NCI-H460 (cell line): ENCODE data around the gene LGALS3. TPM values are rescaled to one million over a fixed set of nuclear protein-coding genes. Genes with fewer than 3 reads are reported as not detected.
A peak's percentile ranks its signal among the peaks of the same experiment; 100 is the strongest.

Experiments used
- DNase-seq: peaks from one replicate; pipeline ENCODE4 v3.0.0-alpha.2; 2016; ENCODE audit warnings: low read depth; ENCODE audit errors: extremely low read depth
- total RNA-seq: library from RNA; depleted of rRNA; stranded (reverse); fragments of >200 nt; shearing (Covaris generic); gene quantifications from 2 replicates; pipeline ENCODE4 v1.2.3, GENCODE V29; 2014

The LGALS3 gene
- total RNA-seq, 1 experiment from 2014 or later = 1,155 TPM

DNA sequence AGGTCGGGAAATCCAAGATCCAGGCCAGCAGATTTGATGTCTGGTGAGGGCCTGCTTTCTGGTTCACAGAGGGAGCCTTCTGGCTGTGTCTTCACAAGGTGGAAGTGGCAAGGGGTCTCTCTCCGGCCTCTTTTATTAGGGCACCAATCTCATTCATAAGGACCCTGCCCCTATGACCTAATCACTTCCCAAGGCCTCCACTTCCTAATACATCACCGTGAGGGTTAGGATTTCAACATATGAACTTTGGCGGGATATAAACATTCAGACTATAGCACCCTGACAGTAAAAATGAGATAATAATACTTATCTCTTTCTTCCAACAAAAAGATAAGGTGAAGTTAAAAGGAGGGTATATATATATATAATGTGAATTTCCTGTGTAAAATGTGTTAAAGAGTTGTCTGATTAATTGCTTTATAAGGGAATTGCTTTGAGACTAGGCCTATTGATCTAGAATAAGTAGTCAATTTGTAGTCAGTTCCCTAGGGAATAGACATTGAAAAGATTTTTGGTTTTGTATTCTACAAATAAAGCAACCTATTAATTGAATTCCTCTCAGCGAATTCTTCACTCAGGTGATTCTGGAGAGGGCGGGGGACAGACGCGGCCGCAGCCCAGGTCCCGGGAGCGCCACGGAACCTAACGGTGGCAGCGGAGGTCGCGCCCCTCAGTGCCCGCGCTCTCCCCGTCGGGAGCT lies 516 bp upstream of the LGALS3 start:
- DNase-seq = no peak

DNA sequence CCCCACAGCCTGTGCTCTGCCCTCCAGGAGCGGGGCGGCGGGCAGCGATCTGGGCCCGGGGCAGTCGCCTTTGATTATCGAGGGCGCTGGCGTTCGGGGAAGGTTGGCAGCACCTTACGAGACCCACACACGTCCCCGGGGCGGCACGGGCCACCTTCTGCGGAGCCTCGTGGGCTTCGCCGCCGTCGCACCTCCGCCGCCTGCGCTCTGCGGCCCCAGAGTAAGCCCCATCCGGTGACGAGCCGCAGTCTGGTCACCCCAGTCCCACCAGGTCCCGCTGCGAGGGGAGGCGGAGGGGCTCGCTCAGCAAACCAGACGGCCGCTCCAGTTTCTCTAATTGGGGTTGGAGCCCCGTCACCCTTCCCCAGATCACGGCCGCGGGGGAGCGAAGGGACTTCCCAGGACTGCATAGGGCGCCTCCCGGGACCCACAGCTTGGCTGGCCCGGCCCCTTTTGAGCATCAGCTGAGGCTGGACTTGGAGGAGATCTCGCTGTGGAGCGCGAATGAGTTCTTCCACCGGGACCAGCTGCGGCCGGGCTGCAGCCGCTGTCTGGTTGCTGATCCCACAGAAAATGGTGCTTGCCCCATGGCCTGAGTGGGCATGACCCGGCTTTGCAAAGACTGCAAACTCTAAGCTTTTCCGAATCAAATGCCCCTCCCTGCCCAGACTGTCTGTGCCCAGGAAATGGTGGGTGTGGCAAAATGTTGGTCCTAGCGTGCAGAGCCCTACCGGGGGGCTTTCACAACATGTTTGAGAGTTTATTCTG lies 560 bp downstream of the LGALS3 start:
- no peak for DNase-seq

DNA sequence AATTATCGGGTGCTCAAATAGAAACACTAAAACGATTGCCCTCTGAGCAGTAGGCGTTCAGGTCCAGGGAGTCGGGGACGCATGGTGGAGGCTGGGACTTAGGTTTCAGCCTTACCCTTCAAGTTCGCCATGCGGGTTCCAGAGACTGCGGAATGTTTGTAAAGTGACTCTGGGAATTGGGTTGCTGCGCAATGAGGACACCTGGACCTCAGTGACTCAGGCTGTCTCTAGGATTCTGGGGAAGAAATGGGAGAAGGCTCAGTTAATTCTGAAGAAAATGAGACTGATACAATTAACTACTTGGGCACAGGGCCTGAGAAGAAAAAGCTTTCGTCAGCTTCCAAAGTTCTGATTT lies 1.1 kb downstream of the LGALS3 start:
- no peak for DNase-seq

DNA sequence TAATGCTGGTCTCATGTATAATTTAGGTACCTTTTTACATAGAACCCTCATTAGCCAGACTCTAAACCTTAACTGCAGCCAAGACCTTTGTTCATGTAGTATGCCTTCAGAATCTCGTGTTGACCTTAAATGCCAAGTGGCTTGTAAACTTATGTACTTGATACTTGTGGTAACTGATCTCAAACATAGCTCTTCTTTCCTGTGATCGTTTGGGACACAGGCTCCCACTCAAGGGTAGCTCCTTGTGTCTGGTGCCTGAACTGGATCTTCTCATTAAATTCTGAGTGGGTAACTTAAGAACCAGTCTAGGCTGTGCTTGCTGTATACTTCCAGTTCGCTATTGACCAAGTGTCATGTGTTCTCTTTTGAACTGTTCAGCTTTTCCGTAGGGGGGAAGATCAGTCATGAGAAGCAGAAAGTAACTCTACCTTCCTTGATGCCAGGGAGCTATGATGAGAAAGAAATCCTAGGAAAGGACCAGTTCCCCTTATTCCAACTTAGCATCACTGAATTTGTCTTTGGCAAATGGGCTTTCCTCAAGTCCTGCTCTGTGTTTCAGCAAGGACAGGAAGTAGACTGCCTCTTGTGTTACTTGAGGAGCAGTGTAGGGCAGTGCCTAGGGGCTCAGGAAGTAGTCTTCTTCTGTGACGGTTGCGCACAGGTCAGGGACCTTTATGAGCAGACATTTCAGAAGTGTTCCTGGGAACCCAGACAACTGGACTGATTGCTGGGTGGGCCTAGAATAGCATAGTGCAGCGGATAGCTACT lies 2.5 kb downstream of the LGALS3 start:
- DNase-seq = peak; percentile 64

DNA sequence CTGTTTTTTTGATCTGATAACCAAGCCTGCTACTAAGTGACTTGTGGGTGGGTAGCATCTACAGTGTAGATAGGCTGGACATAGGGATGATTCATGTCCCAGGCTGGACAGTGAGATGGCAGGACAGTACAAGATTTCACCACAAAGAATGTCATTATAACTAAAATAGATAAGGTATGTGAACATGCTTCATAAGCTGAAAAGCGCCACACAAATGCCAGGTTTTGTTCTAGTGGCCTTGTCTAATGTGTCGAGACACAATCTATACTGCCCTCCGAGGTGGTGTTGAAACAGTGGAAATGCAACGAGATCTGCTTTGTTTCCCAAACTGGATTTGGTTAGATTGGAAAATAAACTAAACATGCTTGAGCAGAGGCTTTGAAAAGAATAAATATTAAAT lies 4.4 kb downstream of the LGALS3 start:
- DNase-seq = no peak

DNA sequence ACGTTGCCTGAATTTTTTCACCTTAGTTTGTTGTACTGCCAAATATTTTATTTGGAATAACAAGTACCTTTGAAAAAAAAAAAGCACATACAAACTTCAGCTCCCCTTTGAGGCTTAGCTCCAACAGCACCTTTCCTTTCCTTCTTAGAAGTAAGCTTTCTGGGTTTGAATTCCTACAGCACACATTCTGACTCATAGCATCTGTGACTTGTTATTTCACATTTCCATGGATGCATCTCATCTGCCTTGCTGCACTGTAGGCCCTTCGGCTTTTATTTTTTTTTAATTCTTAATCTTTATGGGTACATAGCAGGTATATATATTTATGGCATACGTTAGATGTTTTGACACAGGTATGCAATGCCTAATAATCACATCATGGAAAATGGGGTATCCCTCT lies 7.2 kb downstream of the LGALS3 start:
- no peak for DNase-seq

DNA sequence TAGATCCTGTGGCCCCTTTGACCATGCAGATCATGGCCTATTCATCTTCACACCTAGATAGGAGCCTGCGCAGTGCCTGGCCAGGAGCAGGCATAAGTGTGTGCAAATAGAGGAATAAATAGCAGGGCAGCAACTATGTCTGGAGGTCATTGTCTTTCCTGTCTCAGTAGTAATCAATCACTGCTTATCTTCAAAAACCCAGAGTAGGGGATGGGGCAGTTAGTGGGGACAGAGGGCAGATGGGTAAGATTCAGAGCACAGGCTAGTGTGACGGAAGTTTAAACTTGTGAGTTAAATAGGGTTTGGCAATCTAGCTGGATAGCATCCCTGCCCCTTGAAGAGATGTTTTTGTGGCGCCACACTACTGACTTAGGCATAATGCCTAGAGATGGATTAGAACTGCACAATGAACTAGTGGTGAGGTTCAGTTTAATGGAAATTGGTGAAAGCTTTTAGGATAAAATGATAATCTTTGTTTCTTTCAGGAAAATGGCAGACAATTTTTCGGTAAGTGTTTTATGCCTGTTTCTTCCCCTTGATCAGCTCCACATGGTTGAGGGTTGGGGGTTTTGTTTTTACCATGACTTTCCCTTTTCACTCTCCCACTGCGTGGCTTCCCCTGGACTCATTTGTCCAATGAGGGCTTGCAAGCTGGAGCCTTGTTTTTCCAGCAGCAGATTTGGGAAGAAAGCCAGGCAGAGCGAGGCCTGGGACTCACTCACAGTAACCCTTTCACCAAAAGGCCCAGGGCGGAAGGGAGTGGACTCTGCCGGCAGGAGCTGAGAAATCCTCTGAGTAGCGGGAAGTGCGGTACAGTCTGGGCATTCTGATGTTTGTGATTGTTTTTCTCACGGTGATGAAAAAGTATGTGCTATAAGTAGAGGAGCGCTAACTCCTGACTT lies 8.1 kb downstream of the LGALS3 start:
- no peak for DNase-seq

DNA sequence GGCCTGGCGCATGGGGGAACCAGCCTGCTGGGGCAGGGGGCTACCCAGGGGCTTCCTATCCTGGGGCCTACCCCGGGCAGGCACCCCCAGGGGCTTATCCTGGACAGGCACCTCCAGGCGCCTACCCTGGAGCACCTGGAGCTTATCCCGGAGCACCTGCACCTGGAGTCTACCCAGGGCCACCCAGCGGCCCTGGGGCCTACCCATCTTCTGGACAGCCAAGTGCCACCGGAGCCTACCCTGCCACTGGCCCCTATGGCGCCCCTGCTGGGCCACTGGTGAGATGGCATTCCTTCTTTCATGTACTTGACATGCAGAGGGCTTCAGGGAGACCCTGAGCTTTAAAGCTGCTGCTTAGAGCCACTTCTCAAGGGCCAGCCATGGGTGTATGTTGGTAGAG lies 9.0 kb downstream of the LGALS3 start:
- DNase-seq = no peak

DNA sequence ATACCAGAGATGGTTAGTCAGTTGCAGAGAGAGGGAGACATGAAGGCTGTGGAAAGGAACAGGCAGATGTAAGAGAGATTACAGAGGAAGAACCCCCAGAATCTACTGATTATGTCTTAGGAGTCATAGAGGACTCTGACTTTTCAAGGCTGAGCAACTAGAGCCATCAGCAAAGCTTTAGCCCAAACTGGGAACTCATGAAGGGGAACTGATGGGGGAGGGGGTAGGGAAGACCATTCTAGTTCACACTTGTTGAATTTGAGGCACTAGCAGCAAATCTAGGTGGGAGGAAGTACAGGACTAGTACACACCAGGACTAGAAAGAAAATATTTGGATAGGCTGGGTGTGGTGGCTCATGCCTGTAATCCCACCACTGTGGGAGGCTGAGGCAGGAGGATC lies 10.1 kb downstream of the LGALS3 start:
- no peak for DNase-seq

DNA sequence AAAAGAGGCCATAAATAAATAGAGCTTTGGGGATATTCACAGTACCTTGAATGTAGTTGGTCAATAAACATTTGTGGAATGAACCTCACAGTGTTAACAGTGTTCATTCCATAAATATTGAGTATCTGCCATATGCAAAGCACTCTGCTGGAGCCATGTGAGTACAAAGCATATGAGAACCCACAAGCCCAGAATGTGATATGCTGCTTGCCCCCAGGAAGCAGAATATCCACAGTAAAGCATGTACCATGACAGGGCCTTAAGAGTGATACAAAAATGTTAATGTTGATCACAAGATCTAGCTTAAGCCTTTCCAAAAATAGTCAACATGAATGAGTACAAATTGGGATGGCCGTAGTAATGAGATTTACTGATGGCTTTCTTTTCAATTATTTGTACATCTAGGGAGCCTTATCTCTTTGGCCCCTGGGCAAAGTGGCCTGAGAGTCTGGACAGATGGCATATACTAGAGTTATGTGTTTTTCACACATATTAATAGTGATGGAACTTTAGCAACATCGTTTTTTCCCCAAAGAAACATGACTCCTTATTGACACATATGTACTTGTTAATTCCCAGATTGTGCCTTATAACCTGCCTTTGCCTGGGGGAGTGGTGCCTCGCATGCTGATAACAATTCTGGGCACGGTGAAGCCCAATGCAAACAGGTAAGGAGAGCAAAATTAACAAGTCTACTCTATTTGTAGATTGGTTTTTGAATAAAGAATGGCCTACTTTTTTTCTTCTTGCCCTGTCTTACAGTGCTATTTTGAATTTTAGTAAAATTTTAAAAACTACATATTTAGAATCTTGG lies 10.9 kb downstream of the LGALS3 start:
- DNase-seq = no peak

DNA sequence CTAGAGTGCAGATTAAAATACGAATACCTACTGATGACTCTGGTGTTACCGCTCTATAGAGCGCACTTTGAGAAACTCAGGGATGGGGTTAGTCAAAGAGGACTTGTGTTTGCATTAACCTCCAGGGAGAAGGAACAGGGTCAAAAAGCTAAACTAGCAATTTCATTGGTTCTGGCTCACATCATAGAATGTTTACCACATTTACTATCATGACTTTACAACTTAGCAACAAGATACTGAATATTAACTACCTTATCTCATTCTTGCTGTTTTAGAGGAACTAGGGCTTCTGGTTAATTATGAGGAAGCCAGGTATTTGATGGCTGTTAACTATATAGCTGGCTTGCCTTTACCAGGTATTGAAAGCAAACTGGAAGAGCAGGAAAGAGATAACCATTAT lies 12.8 kb downstream of the LGALS3 start:
- DNase-seq = no peak

DNA sequence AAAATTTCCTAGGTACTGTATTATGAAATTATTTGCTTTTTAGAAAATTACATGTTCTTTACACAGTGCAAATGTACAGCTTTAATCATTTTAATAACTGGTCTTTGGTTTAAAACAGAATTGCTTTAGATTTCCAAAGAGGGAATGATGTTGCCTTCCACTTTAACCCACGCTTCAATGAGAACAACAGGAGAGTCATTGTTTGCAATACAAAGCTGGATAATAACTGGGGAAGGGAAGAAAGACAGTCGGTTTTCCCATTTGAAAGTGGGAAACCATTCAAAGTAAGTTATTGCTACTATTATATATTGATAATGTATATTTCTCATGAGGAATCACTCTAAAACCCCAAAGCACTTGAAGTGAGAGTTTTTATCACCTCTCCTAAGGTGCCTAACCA lies 13.4 kb downstream of the LGALS3 start:
- DNase-seq = no peak

DNA sequence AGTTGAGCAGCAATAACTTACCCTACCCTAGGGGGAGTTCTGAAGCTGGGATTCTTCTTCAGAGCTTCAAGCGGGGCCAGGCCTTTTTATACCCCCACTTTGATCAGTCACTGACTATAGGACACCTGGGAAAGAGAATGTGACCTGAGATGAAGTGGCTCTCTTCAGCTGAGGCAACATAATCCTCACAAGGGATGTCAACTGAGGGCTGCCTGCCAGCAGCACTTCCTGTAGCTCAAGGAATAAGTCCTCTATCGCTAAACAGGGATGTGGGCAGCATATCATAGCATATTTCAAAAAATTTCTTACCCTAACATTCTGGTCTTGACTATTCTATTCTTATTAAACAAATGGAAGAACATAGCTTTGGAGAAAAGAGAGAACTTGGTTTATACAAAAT lies 17.4 kb downstream of the LGALS3 start:
- no peak for DNase-seq

DNA sequence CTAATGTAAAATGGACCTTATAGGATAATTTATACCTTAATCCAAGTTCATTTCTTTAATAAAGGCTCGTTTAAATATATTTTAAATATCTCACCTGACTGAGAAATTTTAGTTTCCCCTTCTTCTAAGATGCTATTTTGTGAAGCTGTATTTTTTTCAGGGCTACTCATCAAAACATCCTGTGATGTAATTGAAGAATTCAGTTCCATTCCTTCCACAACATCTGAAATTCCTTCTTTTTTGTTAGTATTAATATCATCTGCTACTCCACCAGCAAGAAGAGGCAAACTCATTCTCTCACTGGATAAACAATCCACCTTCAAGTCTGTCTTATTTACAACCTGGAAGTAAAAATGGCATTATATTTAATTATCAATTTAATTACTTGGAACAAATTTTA lies 22.5 kb downstream of the LGALS3 start:
- no peak for DNase-seq

DNA sequence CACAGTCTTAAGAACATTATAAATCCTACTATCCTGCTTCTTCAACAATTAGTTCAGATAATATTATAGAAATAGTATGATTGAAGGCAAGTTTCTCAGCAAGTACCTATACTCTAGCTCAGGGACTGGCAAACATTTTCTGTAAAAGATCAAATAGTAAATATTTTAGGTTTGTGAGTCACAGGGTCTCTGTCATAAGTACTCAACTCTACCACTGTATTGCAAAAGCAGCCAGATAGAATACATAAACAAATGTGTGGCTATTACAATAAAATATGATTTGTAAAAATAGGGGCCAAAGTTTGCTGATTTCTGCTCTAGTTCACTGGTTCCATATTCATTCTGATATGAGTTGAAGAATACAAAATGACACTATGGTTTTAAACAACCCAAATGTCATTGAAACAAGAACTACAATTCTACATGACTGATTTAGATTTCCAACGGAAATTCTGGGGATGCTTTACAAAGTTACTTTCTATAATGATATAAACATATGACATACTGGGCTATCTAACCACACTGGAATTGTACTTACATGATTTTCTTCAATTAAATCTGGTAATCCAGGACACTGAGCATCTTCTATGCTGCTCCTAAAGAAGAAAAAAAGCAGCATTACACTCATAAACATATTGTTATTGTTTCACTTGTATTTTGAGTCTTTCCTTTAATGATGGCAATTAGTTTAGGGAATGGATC lies 23.2 kb downstream of the LGALS3 start:
- no peak for DNase-seq

DNA sequence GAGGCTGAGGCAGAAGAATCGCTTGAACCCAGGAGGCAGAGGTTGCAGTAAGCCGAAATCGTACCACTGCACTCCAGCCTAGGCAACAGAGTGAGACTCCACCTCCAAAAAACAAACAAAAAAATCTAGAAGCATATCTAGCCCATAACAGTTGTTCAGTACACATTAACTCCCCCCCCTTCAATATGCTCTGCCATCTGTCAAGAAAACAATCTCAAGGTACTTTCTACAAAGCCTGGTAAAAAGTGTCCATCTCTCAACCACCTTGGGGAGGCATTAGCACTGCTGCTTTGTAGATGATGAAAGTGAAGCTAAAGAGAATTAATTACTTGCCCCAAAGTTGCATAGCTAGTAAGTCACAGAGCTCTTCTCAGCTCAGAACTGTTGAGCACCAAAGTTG lies 24.9 kb downstream of the LGALS3 start:
- DNase-seq = no peak

DNA sequence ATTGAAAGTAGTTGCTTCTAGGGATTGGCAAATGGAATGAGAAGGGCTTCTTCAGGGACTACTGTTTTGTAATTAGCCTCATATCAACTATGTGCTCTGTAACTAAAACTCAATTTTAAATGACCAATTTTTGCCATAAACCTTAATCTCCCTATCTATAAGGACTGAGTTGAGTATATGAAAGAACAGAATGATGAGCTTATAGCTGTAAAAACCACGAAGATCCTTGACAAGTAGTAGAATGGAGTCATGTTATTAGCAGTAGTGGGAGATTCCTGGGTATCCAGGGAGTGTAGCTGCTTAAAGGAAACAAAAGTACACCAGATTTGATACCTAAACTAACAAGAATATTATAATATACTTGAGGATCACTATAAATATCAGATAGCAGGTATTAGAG lies 28.0 kb downstream of the LGALS3 start:
- DNase-seq = no peak

DNA sequence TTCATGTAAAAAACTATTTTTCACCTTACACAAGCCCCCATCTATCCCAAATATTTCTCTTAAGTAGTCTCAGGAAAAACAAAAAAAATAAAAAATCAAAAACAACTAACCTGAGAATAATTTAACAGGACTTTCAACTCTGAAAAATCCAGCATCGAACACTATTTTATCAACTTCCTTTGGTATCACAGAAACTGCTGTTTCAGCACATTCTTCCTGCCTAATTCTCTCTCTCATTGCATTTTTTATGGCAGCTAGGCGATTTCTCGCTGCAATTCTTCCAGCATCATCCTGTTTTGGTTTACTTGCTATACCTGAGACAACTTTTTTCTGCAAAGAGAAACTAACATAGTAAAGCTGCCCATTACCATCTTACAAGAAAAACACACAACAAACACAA lies 29.4 kb downstream of the LGALS3 start:
- no peak for DNase-seq

DNA sequence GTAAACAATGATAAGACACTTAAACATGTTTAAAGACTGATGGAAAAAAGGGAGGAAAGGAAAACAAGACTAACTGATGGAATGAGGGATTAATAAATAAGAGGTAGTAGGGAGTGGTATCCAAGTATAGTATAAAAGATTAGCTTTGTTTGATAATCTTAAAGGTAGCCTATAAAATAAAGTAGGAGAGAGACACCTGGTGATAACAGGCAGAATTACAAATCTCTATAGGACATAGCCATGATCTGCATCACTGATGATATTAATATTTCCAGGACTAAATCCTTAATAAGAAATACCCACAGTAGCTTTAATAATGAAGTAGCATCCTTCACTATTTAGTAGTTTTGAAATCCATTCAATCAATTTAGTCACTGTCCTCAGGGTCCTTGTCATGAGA lies 31.9 kb downstream of the LGALS3 start:
- peak; percentile 61 for DNase-seq
